H1 (cell line): ENCODE results near the gene BOD1L2. TPM values are rescaled to one million over a fixed set of nuclear protein-coding genes. Genes with fewer than 3 reads are reported as not detected.

ENCODE experiments used
- CTCF ChIA-PET: fragments of 300-600 bp; sonication (Branson Sonifier 250); formaldehyde crosslinking; loops from one replicate; lab custom pipeline; 2021; ENCODE audit not compliant: partially characterized antibody; lab: Charles Lee
- POLR2A ChIA-PET: fragments of 300-600 bp; sonication (Branson Sonifier 250); formaldehyde crosslinking; loops from one replicate; lab custom pipeline; 2021; ENCODE audit warnings: inconsistent platforms; ENCODE audit not compliant: partially characterized antibody; lab: Charles Lee
- DNase-seq, 2 experiments: peaks; one replicate each; pipeline versions ENCODE4 v3.0.0 to v3.0.0-alpha.2; 2010 to 2022; ENCODE audit warnings: low spot score in 2 of 2, low read depth in 1 of 2, mixed read lengths in 1 of 2
- FAIRE-seq: peaks from 2 replicates; lab custom pipeline; 2011; peaks lifted over from hg19 to GRCh38; lab: Jason Lieb, UNC
- H2AFZ ChIP-seq: 2 replicates; pipeline ENCODE4 v1.8.1; 2012; ENCODE audit warnings: low read length, inconsistent platforms
- H2AK5ac ChIP-seq: 2 replicates; pipeline ENCODE4 v1.6.1; 2013; ENCODE audit warnings: low read depth, low read length
- H2BK120ac ChIP-seq: replicated peaks from 2 replicates; pipeline ENCODE3; 2013; ENCODE audit warnings: low read depth, low read length, inconsistent platforms
- H2BK12ac ChIP-seq: 2 replicates; pipeline ENCODE4 v1.6.1; 2013; ENCODE audit warnings: low read depth, low read length
- H2BK15ac ChIP-seq: 2 replicates; pipeline ENCODE4 v1.6.1; 2013; ENCODE audit warnings: low read length
- H2BK20ac ChIP-seq: 2 replicates; pipeline ENCODE4 v1.6.1; 2013; ENCODE audit warnings: low read length
- H2BK5ac ChIP-seq: 2 replicates; pipeline ENCODE4 v1.6.1; 2013; ENCODE audit warnings: low read depth, low read length
- H3K14ac ChIP-seq: 2 replicates; pipeline ENCODE4 v1.6.1; 2013; ENCODE audit warnings: inconsistent platforms; ENCODE audit not compliant: insufficient read length
- H3K18ac ChIP-seq: 2 replicates; pipeline ENCODE4 v1.6.1; 2013; ENCODE audit warnings: low read length; ENCODE audit errors: extremely low read depth
- H3K23ac ChIP-seq: 2 replicates; pipeline ENCODE4 v1.6.1; 2013; ENCODE audit warnings: inconsistent platforms; ENCODE audit not compliant: insufficient read length
- H3K23me2 ChIP-seq: 2 replicates; pipeline ENCODE4 v1.6.1; 2013; ENCODE audit warnings: low read depth, low read length
- H3K27ac ChIP-seq: 2 replicates; pipeline ENCODE4 v1.6.1; 2011; ENCODE audit warnings: low read depth, low read length, inconsistent platforms
- H3K27me3 ChIP-seq, 4 experiments: replicated peaks in 1 of 4; 1 replicate in 1 of 4; 2 replicates in 3 of 4; pipeline versions ENCODE4 v1.6.1 to v1.8.1; 2011 to 2013; ENCODE audit warnings: low read length in 3 of 4, mild to moderate bottlenecking in 3 of 4, inconsistent platforms in 2 of 4, mixed read lengths in 2 of 4, moderate library complexity in 1 of 4; ENCODE audit not compliant: control insufficient read depth in 3 of 4, insufficient read depth in 3 of 4; ENCODE audit errors: extremely low read depth in 1 of 4
- H3K36me3 ChIP-seq, 4 experiments: 2 replicates each; pipeline versions ENCODE4 v1.6.1 to v1.8.1; 2011 to 2013; ENCODE audit warnings: mild to moderate bottlenecking in 4 of 4, low read length in 3 of 4, moderate library complexity in 2 of 4, control low read depth in 1 of 4, inconsistent platforms in 1 of 4; ENCODE audit not compliant: insufficient read depth in 4 of 4, control insufficient read depth in 2 of 4
- H3K4ac ChIP-seq: replicated peaks from 2 replicates; pipeline ENCODE3; 2013; ENCODE audit warnings: low read length, low read depth, mixed read lengths, inconsistent platforms; ENCODE audit not compliant: insufficient read length
- H3K4me1 ChIP-seq, 4 experiments: replicated peaks in 1 of 4; 1 replicate in 1 of 4; 2 replicates in 3 of 4; pipeline versions ENCODE4 v1.6.1 to v1.8.1; 2011 to 2013; ENCODE audit warnings: low read length in 3 of 4, inconsistent platforms in 2 of 4, mixed read lengths in 1 of 4; ENCODE audit not compliant: insufficient read depth in 4 of 4, control insufficient read depth in 3 of 4
- H3K4me2 ChIP-seq, 2 experiments: 2 replicates each; pipeline versions ENCODE4 v1.6.1 to v1.8.1; 2011 to 2013; ENCODE audit warnings: low read depth in 2 of 2, low read length in 2 of 2, control low read depth in 1 of 2, inconsistent platforms in 1 of 2, mild to moderate bottlenecking in 1 of 2; ENCODE audit not compliant: insufficient read depth in 1 of 2
- H3K4me3 ChIP-seq, 4 experiments: fragments of 200-600, 300-600 bp in 1 of 4; sonication (generic), shearing (Covaris generic), sonication (Bioruptor Twin) in 1 of 4; 2 replicates each; pipeline versions ENCODE4 v1.5.1 to v1.8.1; 2011 to 2016; ENCODE audit warnings: low read length in 4 of 4, low read depth in 3 of 4, control low read depth in 2 of 4, inconsistent platforms in 2 of 4, mild to moderate bottlenecking in 2 of 4, mixed read lengths in 1 of 4, moderate library complexity in 1 of 4; ENCODE audit not compliant: insufficient read depth in 2 of 4; ENCODE audit errors: extremely low read depth in 1 of 4
- H3K56ac ChIP-seq: replicated peaks from 2 replicates; pipeline ENCODE3; 2013; ENCODE audit warnings: low read depth, mild to moderate bottlenecking, mixed read lengths, low read length, inconsistent platforms; ENCODE audit not compliant: insufficient read length
- H3K79me1 ChIP-seq: 2 replicates; pipeline ENCODE4 v1.6.1; 2013; ENCODE audit warnings: low read depth, low read length, control low read depth
- H3K79me2 ChIP-seq, 2 experiments: 2 replicates each; pipeline versions ENCODE4 v1.6.1 to v1.8.1; 2012 to 2013; ENCODE audit warnings: low read length in 2 of 2, mild to moderate bottlenecking in 2 of 2, inconsistent platforms in 1 of 2; ENCODE audit not compliant: insufficient read depth in 2 of 2, control insufficient read depth in 1 of 2
- H3K9ac ChIP-seq, 4 experiments: replicated peaks in 1 of 4; 1 replicate in 1 of 4; 2 replicates in 3 of 4; pipeline versions ENCODE4 v1.6.1 to v1.8.1; 2011 to 2013; ENCODE audit warnings: low read depth in 3 of 4, low read length in 3 of 4, control low read depth in 2 of 4, mild to moderate bottlenecking in 2 of 4, moderate library complexity in 2 of 4, inconsistent platforms in 1 of 4; ENCODE audit errors: extremely low read depth in 1 of 4
- H3K9me3 ChIP-seq, 2 experiments: 2 replicates each; pipeline versions ENCODE4 v1.6.1 to v1.8.1; 2012 to 2013; ENCODE audit warnings: mild to moderate bottlenecking in 2 of 2, moderate library complexity in 2 of 2, control low read depth in 1 of 2, inconsistent platforms in 1 of 2, low read depth in 1 of 2, low read length in 1 of 2, mixed read lengths in 1 of 2; ENCODE audit not compliant: insufficient read depth in 2 of 2
- H4K20me1 ChIP-seq, 2 experiments: replicated peaks in 1 of 2; 2 replicates each; pipeline versions ENCODE3 to v1.8.1; 2011 to 2013; ENCODE audit warnings: inconsistent platforms in 2 of 2, low read length in 2 of 2, mild to moderate bottlenecking in 1 of 2; ENCODE audit not compliant: insufficient read depth in 2 of 2, control insufficient read depth in 1 of 2
- H4K5ac ChIP-seq: 2 replicates; pipeline ENCODE4 v1.6.1; 2013; ENCODE audit warnings: low read length, low read depth, mixed read lengths, inconsistent platforms; ENCODE audit not compliant: insufficient read length
- H4K8ac ChIP-seq: 2 replicates; pipeline ENCODE4 v1.8.0; 2013; ENCODE audit warnings: mild to moderate bottlenecking, moderate library complexity, low read length, inconsistent platforms; ENCODE audit not compliant: insufficient read depth; ENCODE audit errors: extremely low read depth
- H4K91ac ChIP-seq: replicated peaks from 2 replicates; pipeline ENCODE3; 2013; ENCODE audit warnings: low read length, mixed read lengths, inconsistent platforms; ENCODE audit not compliant: insufficient read length
- CHD2 ChIP-seq: IDR thresholded peaks from 2 replicates; pipeline ENCODE4 v1.6.1; 2012; ENCODE audit warnings: low read length, improper control_type of control experiment
- CTCF ChIP-seq, 3 experiments: IDR thresholded peaks; 1 replicate in 2 of 3; 2 replicates in 1 of 3; pipeline versions ENCODE4 v1.5.1 to v1.6.1; 2011; ENCODE audit warnings: low read length in 3 of 3, mild to moderate bottlenecking in 3 of 3, inconsistent platforms in 2 of 3, low read depth in 1 of 3, moderate library complexity in 1 of 3; ENCODE audit not compliant: insufficient read depth in 1 of 3; ENCODE audit errors: control extremely low read depth in 1 of 3
- EZH2 ChIP-seq: fragments of 200-600 bp; sonication (generic); IDR thresholded peaks from 2 replicates; pipeline ENCODE4 v1.7.1; 2012; ENCODE audit warnings: low read depth, mild to moderate bottlenecking, moderate library complexity, low read length, inconsistent platforms; ENCODE audit not compliant: severe bottlenecking
- GABPA ChIP-seq: IDR thresholded peaks from 2 replicates; pipeline ENCODE4 v1.6.1; 2011; ENCODE audit warnings: mild to moderate bottlenecking, low read length, moderate library complexity, borderline replicate concordance; ENCODE audit not compliant: insufficient read depth
- SP2 ChIP-seq: IDR thresholded peaks from 2 replicates; pipeline ENCODE4 v1.6.1; 2012; ENCODE audit warnings: mild to moderate bottlenecking, low read length, inconsistent platforms
- WGBS, 2 experiments: shearing (Covaris generic) in 1 of 2; methylation state at CpG; one replicate each; pipeline versions ENCODE4 v1.1.6 to v1.1.7; 2013 to 2015; ENCODE audit warnings: low lambda C conversion rate in 2 of 2, mixed read lengths in 2 of 2, inconsistent platforms in 1 of 2, low coverage in 1 of 2, missing lambda C conversion rate in 1 of 2; ENCODE audit not compliant: insufficient replicate concordance in 2 of 2, insufficient coverage in 1 of 2, insufficient read length in 1 of 2; ENCODE audit errors: extremely low coverage in 1 of 2, missing lambda C conversion rate in 1 of 2; 5-methylcytosine and 5-hydroxymethylcytosine counted together
- polyA plus RNA-seq, 7 experiments: library from polyadenylated mRNA; depleted of rRNA in 3 of 7; stranded (reverse) in 5 of 7; unstranded in 2 of 7; fragments of >200 nt in 5 of 7; fragments of 200-250 nt in 2 of 7; gene quantifications; 1 replicate in 5 of 7; 2 replicates in 1 of 7; 4 replicates in 1 of 7; pipeline versions ENCODE4 v1.2.1 to v1.2.3, GENCODE V29; 2011 to 2013; ENCODE audit warnings: missing spikeins in 2 of 7, mixed read lengths in 2 of 7
- total RNA-seq: library from RNA; stranded (reverse); fragmentation: NEBNext Ultra II Directional; extraction: Animal tissue kit (Norgen Biotek cat#: 25700); gene quantifications from 2 replicates; pipeline ENCODE4 v1.2.1, GENCODE V29; 2021

BOD1L2 gene
- total and polyA plus RNA-seq, 2 of the 8 experiments (the other 6 are each of a cell fraction or from before 2014, with no cell fraction given): not detected

GRCh38 chr18:57150081-57150480 is 3.2 kb downstream of the BOD1L2 start:
- Histone ChIP-seq H3K79me1 (no peaks in the 10 kb centered on the region), H4K20me1 (no peaks in the 10 kb centered on the region), H2AFZ (no peak overlapping the region), H3K4me1 (peaks cover 2 to 7% (median 4%) of the 10 kb centered on the region in 4 experiments; a peak in 4 of 7 replicates), H2BK12ac (no peak overlapping the region), H3K36me3 (no peaks in the 10 kb centered on the region), H2AK5ac (no peak overlapping the region), H2BK5ac (no peak overlapping the region), H3K14ac (no peak overlapping the region), H2BK15ac (no peak overlapping the region), H2BK20ac (no peak overlapping the region), H3K79me2 (no peaks in the 10 kb centered on the region), H3K4me3 (no peak overlapping the region), H3K23me2 (no peaks in the 10 kb centered on the region), H3K27me3 (no peaks in the 10 kb centered on the region), H4K91ac (no peak overlapping the region), H3K9me3 (no peaks in the 10 kb centered on the region), H3K18ac (no peak overlapping the region), H3K56ac (no peak overlapping the region), H3K4me2 (no peak overlapping the region), H4K8ac (no peak overlapping the region), H2BK120ac (no peak overlapping the region), H3K27ac (no peak overlapping the region), H4K5ac (no peak overlapping the region), H3K4ac (no peak overlapping the region), H3K23ac (no peak overlapping the region), H3K9ac (no peak overlapping the region)
- no peak for FAIRE-seq
- ChIA-PET POLR2A (no interaction called here), CTCF (interaction anchor here (1.1 to 4.8 kb wide), 2 partner anchors 14 to 24 kb away, joined by 3 to 21 read pairs; no protein-coding TSS in a partner anchor)
- no peak for DNase-seq
- WGBS, 2 experiments: 86% methylated on average over 7 of the region's 7 CpGs; no CpG with 5 or more reads in 1 of the 2 experiments
- TF ChIP-seq CHD2 (no peak), CTCF (IDR thresholded peaks at IDR 0.05; ENCODE audit: control extremely low read depth in 1 of 3, insufficient read depth in 1 of 3, low read depth in 1 of 3, low read length in 3 of 3) (no peak), SP2 (no peak), GABPA (no peak), EZH2 (no peak)
